ENCODE measurements around the gene GBF1. TPM values are rescaled to one million over a fixed set of nuclear protein-coding genes. Genes with fewer than 3 reads are reported as not detected.
"Not testable (repeated sequence)": the region's sequence is repeated elsewhere in the genome, so short reads cannot be mapped to it uniquely, and the experiment has no call there.

Gene GBF1
- total RNA-seq, 1 donor from 2014 or later: 8.7 TPM

GRCh38 chr10:102202386-102202785 lies 42.9 kb upstream of the GBF1 start:
- H3K27me3 ChIP-seq (ENCODE audit: control insufficient read depth, insufficient read depth, low read length): no peaks in the 10 kb centered on the region
- TF ChIP-seq CTCF (IDR thresholded peaks at IDR 0.05; ENCODE audit: insufficient read depth, low read length, severe bottlenecking): no peak
- FAIRE-seq: no peak

GRCh38 chr10:102208311-102209035 lies 36.9 kb upstream of the GBF1 start:
- Histone ChIP-seq H3K36me3 (ENCODE audit: control insufficient read depth, insufficient read depth, low read length) (no peaks in the 10 kb centered on the region), H3K27me3 (ENCODE audit: control insufficient read depth, insufficient read depth, low read length) (no peaks in the 10 kb centered on the region), H3K4me3 (ENCODE audit: low read depth, low read length) (no peak overlapping the region)
- DNase-seq (ENCODE audit: low read depth) (no peak), FAIRE-seq (no peak)
- no peak for TF ChIP-seq CTCF (IDR thresholded peaks at IDR 0.05; ENCODE audit: insufficient read depth, low read length, severe bottlenecking)

More at GRCh38 chr10:102202386-102202785, 42.9 kb upstream of the GBF1 start:
- H3K4me3 ChIP-seq (ENCODE audit: low read depth, low read length): no peak overlapping the region
- H3K36me3 ChIP-seq (ENCODE audit: control insufficient read depth, insufficient read depth, low read length): no peaks in the 10 kb centered on the region
- no peak for DNase-seq (ENCODE audit: low read depth)

GRCh38 chr10:102211615-102212299 lies 33.6 kb upstream of the GBF1 start:
- DNase-seq (ENCODE audit: low read depth) (no peak), FAIRE-seq (no peak)
- no peak overlapping the region for H3K4me3 ChIP-seq (ENCODE audit: low read depth, low read length)
- TF ChIP-seq CTCF (IDR thresholded peaks at IDR 0.05; ENCODE audit: insufficient read depth, low read length, severe bottlenecking): no peak
- H3K27me3 ChIP-seq (ENCODE audit: control insufficient read depth, insufficient read depth, low read length): no peaks in the 10 kb centered on the region
- H3K36me3 ChIP-seq (ENCODE audit: control insufficient read depth, insufficient read depth, low read length): no peaks in the 10 kb centered on the region

GRCh38 chr10:102213599-102213998 lies 31.7 kb upstream of the GBF1 start:
- not testable (repeated sequence) for FAIRE-seq; H3K4me3 ChIP-seq (ENCODE audit: low read depth, low read length); H3K36me3 ChIP-seq (ENCODE audit: control insufficient read depth, insufficient read depth, low read length); H3K27me3 ChIP-seq (ENCODE audit: control insufficient read depth, insufficient read depth, low read length); DNase-seq (ENCODE audit: low read depth)

- Histone ChIP-seq H3K4me3 (ENCODE audit: low read depth, low read length) (no peak overlapping the region), H3K27me3 (ENCODE audit: control insufficient read depth, insufficient read depth, low read length) (no peaks in the 10 kb centered on the region), H3K36me3 (ENCODE audit: control insufficient read depth, insufficient read depth, low read length) (no peaks in the 10 kb centered on the region)
- TF ChIP-seq CTCF (IDR thresholded peaks at IDR 0.05; ENCODE audit: insufficient read depth, low read length, severe bottlenecking): no peak
- no peak for DNase-seq (ENCODE audit: low read depth)
- FAIRE-seq: no peak
Observed at GRCh38 chr10:102219370-102219769, 26.0 kb upstream of the GBF1 start.

- DNase-seq (ENCODE audit: low read depth): no peak
- H3K36me3 ChIP-seq (ENCODE audit: control insufficient read depth, insufficient read depth, low read length): no peaks in the 10 kb centered on the region
- no peak for TF ChIP-seq CTCF (IDR thresholded peaks at IDR 0.05; ENCODE audit: insufficient read depth, low read length, severe bottlenecking)
- FAIRE-seq: no peak
- no peaks in the 10 kb centered on the region for H3K27me3 ChIP-seq (ENCODE audit: control insufficient read depth, insufficient read depth, low read length)
- H3K4me3 ChIP-seq (ENCODE audit: low read depth, low read length): no peak overlapping the region
Observed at GRCh38 chr10:102220612-102221011, 24.7 kb upstream of the GBF1 start.

Data from bronchial epithelial cell (primary cell).